IMR-90 (cell line): ENCODE results near the gene SPDEF. TPM values are rescaled to one million over a fixed set of nuclear protein-coding genes. Genes with fewer than 3 reads are reported as not detected.

Experiments used
- ATAC-seq: fragments of 200-7000 bp; cut with Tn5 transposase; 2 replicates; pipeline ENCODE4 v1.9.1; 2020; ENCODE audit warnings: low read depth, mild to moderate bottlenecking, moderate library complexity
- BruUV-seq: library from RNA; stranded (reverse); fragments of 400-500 nt; replicated peaks from 2 replicates; lab custom pipeline; 2021; lab: Mats Ljungman, UMichigan
- CTCF ChIA-PET: fragments of 300-600 bp; formaldehyde crosslinking; extraction: SDS; loops from one replicate; lab custom pipeline; 2021; ENCODE audit warnings: antibody characterized with exemption; lab: Yijun Ruan, JAX
- POLR2A ChIA-PET: fragments of 300-600 bp; sonication (Branson Sonifier 250); formaldehyde crosslinking; loops from one replicate; lab custom pipeline; 2022; ENCODE audit warnings: antibody characterized with exemption; ENCODE audit not compliant: unreplicated experiment; lab: Charles Lee
- DNase-seq: peaks from one replicate; pipeline ENCODE4 v3.0.0; 2013
- H2AFZ ChIP-seq: replicated peaks from 2 replicates; pipeline ENCODE3; 2013; ENCODE audit warnings: low read length, mild to moderate bottlenecking; ENCODE audit not compliant: poor library complexity
- H2AK5ac ChIP-seq: 2 replicates; pipeline ENCODE4 v1.6.1; 2013; ENCODE audit warnings: low read depth, low read length, inconsistent platforms
- H2AK9ac ChIP-seq: replicated peaks from 2 replicates; pipeline ENCODE3; 2013; ENCODE audit warnings: mild to moderate bottlenecking, low read depth, low read length, moderate library complexity; ENCODE audit not compliant: poor library complexity
- H2BK120ac ChIP-seq: 2 replicates; pipeline ENCODE4 v1.6.1; 2013; ENCODE audit warnings: low read depth, low read length, inconsistent platforms
- H2BK15ac ChIP-seq: 3 replicates; pipeline ENCODE4 v1.6.1; 2013; ENCODE audit warnings: low read depth, low read length, inconsistent platforms
- H2BK20ac ChIP-seq: 2 replicates; pipeline ENCODE4 v1.6.1; 2013; ENCODE audit warnings: low read depth, mild to moderate bottlenecking, inconsistent platforms, low read length, moderate library complexity
- H2BK5ac ChIP-seq: 2 replicates; pipeline ENCODE4 v1.6.1; 2013; ENCODE audit warnings: mild to moderate bottlenecking, low read depth, low read length, inconsistent platforms; ENCODE audit not compliant: poor library complexity, severe bottlenecking
- H3K14ac ChIP-seq: replicated peaks from 2 replicates; pipeline ENCODE4 v1.6.1; 2013; ENCODE audit warnings: low read depth, low read length, inconsistent platforms
- H3K18ac ChIP-seq: 2 replicates; pipeline ENCODE4 v1.6.1; 2013; ENCODE audit warnings: low read depth, low read length, control low read depth
- H3K23ac ChIP-seq: 2 replicates; pipeline ENCODE4 v1.6.1; 2013; ENCODE audit warnings: low read depth, low read length, inconsistent platforms
- H3K27ac ChIP-seq: 2 replicates; pipeline ENCODE4 v1.5.1; 2013; ENCODE audit warnings: mild to moderate bottlenecking, control low read depth, low read length; ENCODE audit not compliant: insufficient read depth
- H3K27me3 ChIP-seq: 2 replicates; pipeline ENCODE4 v1.6.1; 2013; ENCODE audit warnings: low read length; ENCODE audit not compliant: control insufficient read depth, insufficient read depth
- H3K36me3 ChIP-seq: 2 replicates; pipeline ENCODE4 v1.6.1; 2013; ENCODE audit warnings: low read length, mixed read lengths; ENCODE audit not compliant: control insufficient read depth, insufficient read depth
- H3K4ac ChIP-seq: 2 replicates; pipeline ENCODE4 v1.6.1; 2013; ENCODE audit warnings: low read depth, low read length, inconsistent platforms
- H3K4me1 ChIP-seq: 2 replicates; pipeline ENCODE4 v1.6.1; 2013; ENCODE audit warnings: low read length, mixed read lengths; ENCODE audit not compliant: control insufficient read depth, insufficient read depth
- H3K4me2 ChIP-seq: 2 replicates; pipeline ENCODE4 v1.6.1; 2013; ENCODE audit warnings: low read depth, mild to moderate bottlenecking, control low read depth, low read length, moderate library complexity
- H3K4me3 ChIP-seq: 2 replicates; pipeline ENCODE4 v1.5.1; 2013; ENCODE audit warnings: low read depth, mild to moderate bottlenecking, control low read depth, low read length, moderate library complexity; ENCODE audit not compliant: insufficient read depth
- H3K56ac ChIP-seq: 2 replicates; pipeline ENCODE4 v1.6.1; 2013; ENCODE audit warnings: low read length, inconsistent platforms; ENCODE audit not compliant: insufficient read depth; ENCODE audit errors: extremely low read depth
- H3K79me1 ChIP-seq, 2 experiments: 2 replicates each; pipeline ENCODE4 v1.6.1; 2013; ENCODE audit warnings: low read length in 2 of 2, inconsistent platforms in 1 of 2, low read depth in 1 of 2
- H3K9ac ChIP-seq: 2 replicates; pipeline ENCODE4 v1.6.1; 2013; ENCODE audit warnings: low read depth, low read length, control low read depth
- H3K9me1 ChIP-seq: 2 replicates; pipeline ENCODE4 v1.6.1; 2013; ENCODE audit warnings: low read length, inconsistent platforms; ENCODE audit not compliant: insufficient read depth
- H3K9me3 ChIP-seq: 2 replicates; pipeline ENCODE4 v1.6.1; 2013; ENCODE audit warnings: low read length; ENCODE audit not compliant: control insufficient read depth, insufficient read depth
- H4K20me1 ChIP-seq: 2 replicates; pipeline ENCODE4 v1.6.1; 2013; ENCODE audit warnings: low read length, inconsistent platforms; ENCODE audit not compliant: insufficient read depth
- H4K5ac ChIP-seq: 2 replicates; pipeline ENCODE4 v1.6.1; 2013; ENCODE audit warnings: mild to moderate bottlenecking, low read depth, low read length, control low read depth
- H4K8ac ChIP-seq, 2 experiments: 2 replicates each; pipeline ENCODE4 v1.6.1; 2013; ENCODE audit warnings: low read depth in 2 of 2, low read length in 2 of 2, control low read depth in 1 of 2, inconsistent platforms in 1 of 2
- H4K91ac ChIP-seq: 2 replicates; pipeline ENCODE4 v1.6.1; 2013; ENCODE audit warnings: low read depth, low read length, inconsistent platforms; ENCODE audit not compliant: insufficient read depth
- BHLHE40 ChIP-seq: fragments of 150-350 bp; IDR thresholded peaks from 2 replicates; pipeline ENCODE4 v1.6.1; 2016; ENCODE audit warnings: mild to moderate bottlenecking, low read depth, low read length
- CEBPB ChIP-seq: IDR thresholded peaks from 2 replicates; pipeline ENCODE4 v1.6.1; 2012; ENCODE audit warnings: low read depth, low read length, improper control_type of control experiment
- CHD1 ChIP-seq: IDR thresholded peaks from 2 replicates; pipeline ENCODE4 v1.6.1; 2012; ENCODE audit warnings: low read depth, low read length, improper control_type of control experiment
- CTCF ChIP-seq: conservative IDR thresholded peaks from 2 replicates; pipeline ENCODE4 v1.5.1; 2012; ENCODE audit warnings: mild to moderate bottlenecking, low read depth, low read length, improper control_type of control experiment
- FOS ChIP-seq: fragments of 150-350 bp; IDR thresholded peaks from 2 replicates; pipeline ENCODE4 v1.6.1; 2016; ENCODE audit warnings: low read depth, low read length
- MAFK ChIP-seq: IDR thresholded peaks from 2 replicates; pipeline ENCODE4 v1.6.1; 2012; ENCODE audit warnings: low read depth, low read length, improper control_type of control experiment
- MXI1 ChIP-seq: IDR thresholded peaks from 2 replicates; pipeline ENCODE4 v1.6.1; 2012; ENCODE audit warnings: low read depth, mild to moderate bottlenecking, low read length, moderate library complexity, borderline replicate concordance
- POLR2A ChIP-seq: IDR thresholded peaks from 2 replicates; pipeline ENCODE4 v1.6.1; 2012; ENCODE audit warnings: mild to moderate bottlenecking, low read depth, low read length
- RAD21 ChIP-seq: IDR thresholded peaks from 2 replicates; pipeline ENCODE4 v1.6.1; 2012; ENCODE audit warnings: low read length, improper control_type of control experiment
- RCOR1 ChIP-seq: IDR thresholded peaks from 2 replicates; pipeline ENCODE4 v1.6.1; 2012; ENCODE audit warnings: mild to moderate bottlenecking, low read length, improper control_type of control experiment; ENCODE audit not compliant: insufficient replicate concordance
- RFX5 ChIP-seq: IDR thresholded peaks from 2 replicates; pipeline ENCODE4 v1.8.0; 2012; ENCODE audit warnings: low read depth, mild to moderate bottlenecking, low read length, moderate library complexity
- SMC3 ChIP-seq: fragments of 150-350 bp; IDR thresholded peaks from 2 replicates; pipeline ENCODE4 v1.6.1; 2016; ENCODE audit warnings: low read depth, mild to moderate bottlenecking, antibody characterized with exemption, low read length, moderate library complexity
- WGBS, 2 experiments: methylation state at CpG; one replicate each; pipeline versions ENCODE4 v1.1.5 to v1.1.7; 2013; ENCODE audit warnings: missing lambda C conversion rate in 2 of 2; ENCODE audit not compliant: insufficient read length in 1 of 2; ENCODE audit errors: extremely low coverage in 2 of 2; 5-methylcytosine and 5-hydroxymethylcytosine counted together
- dilution Hi-C: fragments of 300-500 bp; cut with HindIII; formaldehyde crosslinking; loops from one replicate; pipeline ENCODE4 v1.14.3; 2018; ENCODE audit warnings: low sequenced_read_pairs; ENCODE audit not compliant: unreplicated experiment
- in situ Hi-C: fragments of 300-500 bp; cut with MboI; formaldehyde crosslinking; loops from 3 replicates; pipeline ENCODE4 v1.14.3; 2019; ENCODE audit warnings: low sequenced_read_pairs, inconsistent platforms, mixed read lengths
- intact Hi-C: fragments of 100-400 bp; cut with micrococcal nuclease; formaldehyde crosslinking; loops from 2 replicates; pipeline ENCODE4 v1.10.0; 2022
- polyA plus RNA-seq, 3 experiments: library from polyadenylated mRNA; depleted of rRNA; stranded (reverse); fragments of >200 nt; gene quantifications; 2 replicates each; pipeline ENCODE4 v1.2.3, GENCODE V29; 2012; ENCODE audit warnings: low replicate concordance in 1 of 3
- total RNA-seq: library from RNA; depleted of rRNA; stranded (reverse); fragments of >200 nt; gene quantifications from 2 replicates; pipeline ENCODE4 v1.2.3, GENCODE V29; 2012

The SPDEF gene
- total and polyA plus RNA-seq, 2 of the 4 experiments (the other 2 are of a cell fraction): 0.05 TPM; not detected in 1

GRCh38 chr6:34520645-34521462 lies 35.3 kb downstream of the SPDEF start:
- DNase-seq: no peak
- no peaks in the 10 kb centered on the region for H3K36me3 ChIP-seq
- POLR2A ChIA-PET: no interaction called here
- no peaks in the 10 kb centered on the region for H3K4me1 ChIP-seq
- H2BK5ac ChIP-seq: no peak overlapping the region
- no peak overlapping the region for H2BK15ac ChIP-seq
- 74% methylated on average over 7 of the region's 24 CpGs; no CpG with 5 or more reads in 1 of the 2 experiments for WGBS, 2 experiments
- H3K9me1 ChIP-seq: no peaks in the 10 kb centered on the region
- H2AFZ ChIP-seq: no peak overlapping the region
- no TSS peak for BruUV-seq
- H2AK5ac ChIP-seq: no peak overlapping the region
- no peak overlapping the region for H3K4ac ChIP-seq
- H4K8ac ChIP-seq: no peak overlapping the region
- no peaks in the 10 kb centered on the region for H4K20me1 ChIP-seq
- no peak overlapping the region for H2BK20ac ChIP-seq
- no peak overlapping the region for H4K5ac ChIP-seq
- H3K4me3 ChIP-seq: no peak overlapping the region
- no peak overlapping the region for H3K18ac ChIP-seq
- CTCF ChIA-PET: no interaction called here
- no peak overlapping the region for H4K91ac ChIP-seq
- no peak overlapping the region for H3K23ac ChIP-seq
- dilution Hi-C loops (no loop called here), intact Hi-C loops (no loop called here), in situ Hi-C loops (no loop called here)
- H3K27me3 ChIP-seq: peaks cover 34% of the 10 kb centered on the region
- H3K56ac ChIP-seq: no peak overlapping the region; the same call in 1 of the 2 replicates
- no peak for ATAC-seq
- H3K4me2 ChIP-seq: no peak overlapping the region
- H3K27ac ChIP-seq: no peak overlapping the region
- no peaks in the 10 kb centered on the region for H3K79me1 ChIP-seq
- no peaks in the 10 kb centered on the region; the same call in 1 of the 2 replicates for H3K9me3 ChIP-seq
- TF ChIP-seq RAD21: no peak
- TF ChIP-seq CEBPB: no peak
- TF ChIP-seq CTCF: no peak
- no peak for TF ChIP-seq FOS
- TF ChIP-seq MAFK: no peak
- TF ChIP-seq RFX5: no peak
- TF ChIP-seq SMC3: no peak
- TF ChIP-seq POLR2A: no peak
- no peak for TF ChIP-seq RCOR1
- no peak for TF ChIP-seq MXI1
- no peak for TF ChIP-seq CHD1
- TF ChIP-seq BHLHE40: no peak
- no peak overlapping the region for H2BK120ac ChIP-seq
- H3K9ac ChIP-seq: no peak overlapping the region
- H2AK9ac ChIP-seq: no peak overlapping the region
- no peak overlapping the region for H3K14ac ChIP-seq
